Measurements from ENCODE around the gene KCTD21. TPM values are rescaled to one million over a fixed set of nuclear protein-coding genes. Genes with fewer than 3 reads are reported as not detected.

Gene KCTD21
- total RNA-seq, 4 donors from 2014 or later = 6.0 to 18.9 (median 15.8) TPM

DNA sequence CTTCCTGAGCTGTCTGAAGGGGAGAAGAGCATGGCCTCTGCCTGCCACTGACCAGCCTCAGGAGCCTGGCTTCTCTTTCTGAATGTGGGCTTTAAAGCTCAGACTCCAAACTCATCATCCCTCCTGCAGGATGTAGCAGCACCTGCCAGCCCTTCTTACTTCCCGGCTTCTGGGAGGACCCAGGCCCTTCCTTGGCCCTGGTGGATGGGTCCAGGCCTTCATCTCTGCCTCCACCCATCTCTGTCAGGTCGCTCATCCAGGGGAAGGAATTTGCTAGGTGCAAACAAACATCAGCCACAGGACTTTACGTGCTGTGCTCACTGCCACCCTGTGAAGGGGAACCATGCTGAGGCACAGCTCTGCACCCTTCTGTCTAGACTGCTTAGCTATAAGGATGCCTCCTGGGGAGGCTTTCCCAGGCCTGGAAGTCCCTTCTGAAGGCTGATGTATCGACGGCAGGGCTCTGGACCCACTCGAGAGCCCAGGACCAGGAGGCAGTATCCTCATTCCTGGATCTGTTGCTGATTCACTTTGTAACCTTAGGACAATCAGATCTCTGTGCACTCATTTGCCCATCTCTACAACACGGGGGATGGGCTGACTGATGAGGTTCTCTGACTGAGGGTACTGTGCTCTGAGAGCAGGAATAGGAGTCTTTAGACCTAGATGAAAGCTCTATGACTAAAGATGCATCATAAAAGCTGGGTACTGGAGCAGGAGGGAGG lies 31.2 kb upstream of the KCTD21 start:
- Histone ChIP-seq H3K36me3 (peaks cover 0 to 69% of the 10 kb centered on the region in 2 donors), H3K4me1 (no peaks in the 10 kb centered on the region), H3K4me3 (no peak overlapping the region), H3K9me3 (no peaks in the 10 kb centered on the region), H3K27ac (no peak overlapping the region), H3K27me3 (no peaks in the 10 kb centered on the region)
- no peak for DNase-seq
- intact Hi-C loops (cut with DNase I; ENCODE audit: low total_unique reads) = no loop called here
- no peak for ATAC-seq
- TF ChIP-seq, protein P1, sequence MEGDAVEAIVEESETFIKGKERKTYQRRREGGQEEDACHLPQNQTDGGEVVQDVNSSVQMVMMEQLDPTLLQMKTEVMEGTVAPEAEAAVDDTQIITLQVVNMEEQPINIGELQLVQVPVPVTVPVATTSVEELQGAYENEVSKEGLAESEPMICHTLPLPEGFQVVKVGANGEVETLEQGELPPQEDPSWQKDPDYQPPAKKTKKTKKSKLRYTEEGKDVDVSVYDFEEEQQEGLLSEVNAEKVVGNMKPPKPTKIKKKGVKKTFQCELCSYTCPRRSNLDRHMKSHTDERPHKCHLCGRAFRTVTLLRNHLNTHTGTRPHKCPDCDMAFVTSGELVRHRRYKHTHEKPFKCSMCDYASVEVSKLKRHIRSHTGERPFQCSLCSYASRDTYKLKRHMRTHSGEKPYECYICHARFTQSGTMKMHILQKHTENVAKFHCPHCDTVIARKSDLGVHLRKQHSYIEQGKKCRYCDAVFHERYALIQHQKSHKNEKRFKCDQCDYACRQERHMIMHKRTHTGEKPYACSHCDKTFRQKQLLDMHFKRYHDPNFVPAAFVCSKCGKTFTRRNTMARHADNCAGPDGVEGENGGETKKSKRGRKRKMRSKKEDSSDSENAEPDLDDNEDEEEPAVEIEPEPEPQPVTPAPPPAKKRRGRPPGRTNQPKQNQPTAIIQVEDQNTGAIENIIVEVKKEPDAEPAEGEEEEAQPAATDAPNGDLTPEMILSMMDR (IDR thresholded peaks at IDR 0.05 in 4 of 5, conservative IDR thresholded peaks at IDR 0.05 in 1 of 5) = no peak
- in situ Hi-C loops (cut with MboI; ENCODE audit: low sequenced_read_pairs in 4 of 4) = loop anchor here (10.0 to 25.0 kb wide), 4 partner anchors 107 to 345 kb away; partner anchors contain the start of gene NARS2 (in 1 of the 4)

DNA sequence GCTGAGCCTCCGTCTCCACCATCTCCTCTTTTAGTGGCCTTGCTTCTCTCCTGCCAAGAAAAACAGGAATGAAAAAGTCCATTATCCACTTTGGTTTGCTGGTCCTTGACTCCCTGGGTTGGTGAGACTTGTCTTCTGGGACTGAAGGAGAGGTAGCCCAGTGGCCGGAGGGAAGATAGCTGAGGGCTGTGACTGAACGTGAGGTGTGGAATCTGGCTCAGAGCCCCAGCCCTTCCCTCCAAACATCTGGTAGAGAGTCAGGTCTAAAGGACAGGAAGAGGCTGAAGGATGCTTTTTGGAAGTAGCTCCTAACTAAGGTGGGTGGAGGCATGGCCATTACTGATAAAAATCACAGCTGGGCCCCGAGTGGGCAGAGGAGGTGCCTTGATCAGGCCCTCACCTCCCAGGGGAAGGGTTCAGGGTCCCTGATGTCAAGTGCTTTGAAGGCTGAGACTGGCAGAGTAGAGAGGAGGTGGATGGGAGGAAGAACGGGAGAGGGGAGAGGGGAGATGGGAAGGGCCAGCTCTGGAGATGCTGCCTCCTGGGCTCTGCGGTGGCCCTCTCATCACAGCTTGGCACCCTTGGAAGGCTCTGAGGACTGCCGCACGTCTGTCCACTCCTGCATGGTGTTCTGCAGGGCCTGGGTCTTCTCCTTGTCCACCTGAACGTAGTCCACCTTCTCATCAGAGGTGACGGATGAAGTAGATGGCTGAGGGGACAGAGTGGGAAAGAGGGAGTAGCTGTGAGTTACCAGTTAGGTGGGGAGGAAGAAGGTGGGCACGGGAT lies 30.5 kb upstream of the KCTD21 start:
- no peak overlapping the region for H3K27ac ChIP-seq
- no peak for DNase-seq
- H3K27me3 ChIP-seq = no peaks in the 10 kb centered on the region
- in situ Hi-C loops (cut with MboI; ENCODE audit: low sequenced_read_pairs in 4 of 4) = loop anchor here in 1 of 4 donors (25.0 kb wide), 2 partner anchors 107 to 343 kb away; partner anchors contain the start of gene NARS2
- no peaks in the 10 kb centered on the region for H3K9me3 ChIP-seq
- peaks cover 0 to 61% of the 10 kb centered on the region in 2 donors for H3K36me3 ChIP-seq
- TF ChIP-seq, protein P1 (IDR thresholded peaks at IDR 0.05 in 4 of 5, conservative IDR thresholded peaks at IDR 0.05 in 1 of 5) = no peak
- no peak for TF ChIP-seq POLR2A (IDR thresholded peaks at IDR 0.05)
- intact Hi-C loops (cut with DNase I; ENCODE audit: low total_unique reads) = no loop called here
- no peak for ATAC-seq
- no peak overlapping the region for H3K4me3 ChIP-seq
- H3K4me1 ChIP-seq = no peaks in the 10 kb centered on the region

DNA sequence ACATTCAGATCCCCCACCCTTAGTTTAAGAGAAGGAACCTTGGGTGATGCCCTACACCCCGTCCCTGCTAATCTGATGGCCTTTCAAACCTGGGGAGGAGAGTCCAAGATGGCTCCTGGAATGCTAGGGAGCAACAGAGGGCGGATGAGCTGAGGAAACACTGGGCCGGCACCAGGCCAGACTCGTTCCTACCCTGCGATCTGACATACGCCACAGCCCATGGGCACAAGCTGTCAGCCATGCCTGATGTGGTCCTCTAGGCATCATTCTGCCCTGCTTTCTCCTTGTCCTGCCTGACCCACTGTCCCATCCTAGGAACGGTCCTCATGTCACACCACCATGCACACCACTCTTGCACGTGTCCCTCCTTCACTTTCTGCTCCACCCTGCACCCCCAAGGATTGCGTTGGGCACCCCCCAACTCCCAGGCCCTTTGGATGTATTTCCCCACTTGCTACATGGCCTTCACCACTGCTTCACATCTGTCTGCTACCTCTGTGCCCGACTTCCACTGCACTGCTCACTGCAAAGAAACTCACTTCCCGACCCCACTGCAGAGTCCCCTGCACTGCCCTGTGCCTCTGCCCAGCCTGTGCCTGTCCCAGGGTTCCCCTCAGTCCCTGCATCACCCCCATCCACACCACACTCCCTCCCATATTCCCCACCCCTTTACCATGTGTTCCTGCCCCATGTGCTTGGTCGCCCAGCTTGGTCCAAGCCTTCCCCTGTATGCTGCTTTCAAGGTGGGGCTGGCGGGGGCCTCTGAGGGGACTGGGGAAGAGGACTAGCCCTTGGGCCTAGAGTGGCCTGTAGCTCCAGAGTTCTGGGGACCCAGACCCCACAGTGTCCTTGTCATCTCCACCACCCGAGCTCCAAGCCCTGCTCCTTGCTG lies 29.5 kb upstream of the KCTD21 start:
- in situ Hi-C loops (cut with MboI; ENCODE audit: low sequenced_read_pairs in 4 of 4) = loop anchor here in 1 of 4 donors (25.0 kb wide), 2 partner anchors 106 to 344 kb away; partner anchors contain the start of gene NARS2
- Histone ChIP-seq H3K27me3 (no peaks in the 10 kb centered on the region), H3K4me1 (no peaks in the 10 kb centered on the region), H3K36me3 (peaks cover 0 to 51% of the 10 kb centered on the region in 2 donors), H3K4me3 (no peak overlapping the region), H3K27ac (no peak overlapping the region), H3K9me3 (no peaks in the 10 kb centered on the region)
- intact Hi-C loops (cut with DNase I; ENCODE audit: low total_unique reads) = no loop called here
- ATAC-seq (no peak), DNase-seq (no peak)
- TF ChIP-seq, protein P1 (IDR thresholded peaks at IDR 0.05 in 4 of 5, conservative IDR thresholded peaks at IDR 0.05 in 1 of 5) = no peak
- no peak for TF ChIP-seq POLR2A (IDR thresholded peaks at IDR 0.05)

DNA sequence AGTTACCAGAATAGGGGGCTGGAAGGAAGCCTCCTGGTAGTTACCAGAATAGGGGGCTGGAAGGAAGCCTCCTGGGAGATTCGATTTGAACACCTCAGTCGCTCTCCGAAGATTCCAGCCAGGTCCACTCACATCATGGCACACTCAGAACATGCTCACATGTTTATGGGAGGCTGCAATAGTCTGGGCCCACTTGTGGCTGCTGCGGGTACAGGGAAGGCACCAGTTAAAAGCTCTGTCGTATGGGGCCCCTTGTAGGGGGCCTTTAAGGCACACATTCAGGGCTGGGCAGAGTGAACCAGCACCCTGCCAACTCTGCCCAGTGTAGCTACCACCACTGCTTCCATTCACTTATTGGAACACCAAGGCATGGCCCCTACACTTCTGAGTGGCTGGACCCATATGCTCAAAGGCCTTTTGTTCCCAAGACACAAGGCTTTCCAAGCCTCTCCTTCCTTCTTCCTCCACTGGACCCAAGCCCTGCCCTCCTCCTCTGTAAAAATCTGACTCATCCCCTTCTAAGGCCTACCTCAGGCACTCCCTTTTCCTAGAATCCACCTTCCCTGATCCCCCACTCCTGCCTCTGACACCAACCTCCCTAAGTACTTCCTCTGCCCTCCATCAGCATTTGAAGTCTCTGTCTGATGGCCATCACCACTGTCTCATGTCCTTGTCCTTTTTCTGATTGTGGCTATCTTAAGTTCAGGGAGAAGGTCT lies 28.3 kb upstream of the KCTD21 start:
- TF ChIP-seq, protein P1 (IDR thresholded peaks at IDR 0.05 in 4 of 5, conservative IDR thresholded peaks at IDR 0.05 in 1 of 5) = no peak
- no peak for TF ChIP-seq POLR2A (IDR thresholded peaks at IDR 0.05)
- intact Hi-C loops (cut with DNase I; ENCODE audit: low total_unique reads) (no loop called here), in situ Hi-C loops (cut with MboI; ENCODE audit: low sequenced_read_pairs in 4 of 4) (loop anchor here in 1 of 4 donors (25.0 kb wide), 2 partner anchors 104 to 346 kb away; partner anchors contain the start of gene NARS2)
- Histone ChIP-seq H3K27ac (no peak overlapping the region), H3K27me3 (no peaks in the 10 kb centered on the region), H3K9me3 (no peaks in the 10 kb centered on the region), H3K4me1 (no peaks in the 10 kb centered on the region), H3K36me3 (peaks cover 0 to 46% of the 10 kb centered on the region in 2 donors), H3K4me3 (no peak overlapping the region)
- DNase-seq = no peak
- no peak for ATAC-seq
